GM19438 (cell line): ENCODE data around the gene CNKSR2.

Source experiments
- ATAC-seq: cut with Tn5 transposase; IDR thresholded peaks from one replicate; pipeline ENCODE4 v1.9.1; 2021; ENCODE audit warnings: low read depth; ENCODE audit not compliant: unreplicated experiment

Gene CNKSR2

DNA sequence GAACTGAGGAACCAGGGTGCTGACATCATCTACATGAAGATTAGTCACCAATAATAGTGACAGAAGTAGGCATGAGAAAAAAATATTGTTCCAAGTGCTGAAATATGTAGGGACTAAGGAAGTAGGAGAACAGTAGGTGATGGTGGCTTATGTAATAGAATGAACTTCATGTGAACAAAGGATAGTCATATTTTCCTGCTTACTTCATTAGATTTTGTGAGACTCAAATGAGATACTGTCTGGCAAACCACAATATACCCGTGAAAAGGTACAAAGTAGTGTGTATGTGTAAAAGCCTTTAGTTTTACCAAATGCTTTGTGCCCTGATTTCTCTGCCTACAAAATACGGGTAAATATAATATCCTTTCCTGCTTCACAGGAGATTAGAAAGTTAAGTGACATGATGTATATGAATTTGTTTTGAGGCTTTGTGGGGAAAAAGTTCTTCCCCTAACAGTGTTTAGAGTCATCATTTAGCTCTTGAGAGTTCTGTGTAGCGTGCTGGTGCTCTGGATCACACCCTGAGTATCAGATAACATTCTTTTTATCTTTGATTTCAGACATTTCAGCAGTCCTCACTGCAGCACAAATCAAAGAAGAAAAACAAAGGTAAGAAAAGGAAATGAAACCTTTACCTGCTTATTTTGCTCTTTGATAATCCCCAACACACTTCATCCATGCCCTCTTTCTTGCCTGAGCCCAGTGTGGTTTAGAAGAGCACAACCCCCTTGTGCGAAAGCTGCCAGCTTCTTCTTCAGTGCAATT is 216.0 kb downstream of the CNKSR2 start:
- ATAC-seq = no peak

- ATAC-seq = no peak
Observed at GRCh38 chrX:21606002-21606401, 231.8 kb downstream of the CNKSR2 start.

DNA sequence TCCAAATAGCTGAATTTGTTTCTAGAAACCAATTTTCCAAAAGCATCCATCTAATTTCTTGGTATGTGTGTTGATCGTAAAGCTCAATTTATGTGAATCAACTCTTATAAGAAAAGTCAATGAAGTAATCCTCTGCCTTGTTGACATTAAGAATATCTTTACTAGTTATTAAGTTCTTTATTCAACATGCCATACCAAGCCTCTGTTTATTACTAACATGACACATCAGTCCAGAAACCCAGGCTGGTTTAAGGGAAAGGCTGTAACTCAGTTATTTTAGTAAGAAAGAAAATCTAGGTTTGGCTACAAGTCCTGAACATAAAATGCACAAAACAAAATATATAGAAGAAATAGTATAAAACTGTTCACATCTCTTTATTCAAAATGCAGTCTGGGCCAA is 235.9 kb downstream of the CNKSR2 start:
- ATAC-seq = no peak

GRCh38 chrX:21612154-21612553 is 237.9 kb downstream of the CNKSR2 start:
- no peak for ATAC-seq

GRCh38 chrX:21616386-21616785 is 242.2 kb downstream of the CNKSR2 start:
- ATAC-seq = no peak

DNA sequence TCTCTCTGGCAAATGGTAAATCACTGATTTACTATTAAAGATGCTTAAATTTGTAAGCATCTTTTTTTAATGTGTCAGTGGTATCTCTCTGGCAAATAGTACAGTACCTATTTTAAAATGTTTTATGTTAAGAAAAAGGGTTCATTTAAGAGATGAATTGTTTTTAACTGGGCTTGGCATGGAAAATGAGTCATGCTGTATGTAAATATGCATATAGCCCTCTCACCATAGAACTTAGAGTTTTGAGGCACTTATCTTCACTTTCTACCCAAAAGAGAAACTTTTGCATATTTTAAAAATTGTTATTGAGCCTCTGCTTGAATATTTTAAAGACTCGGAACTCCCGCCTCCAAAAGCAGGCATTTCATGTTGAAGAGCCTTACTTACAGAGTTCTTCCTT is 246.0 kb downstream of the CNKSR2 start:
- no peak for ATAC-seq

GRCh38 chrX:21623778-21624501 is 249.7 kb downstream of the CNKSR2 start:
- ATAC-seq = no peak

- no peak for ATAC-seq
Observed at GRCh38 chrX:21632027-21632426, 257.8 kb downstream of the CNKSR2 start.

GRCh38 chrX:21638311-21638710 is 264.1 kb downstream of the CNKSR2 start:
- ATAC-seq = no peak

DNA sequence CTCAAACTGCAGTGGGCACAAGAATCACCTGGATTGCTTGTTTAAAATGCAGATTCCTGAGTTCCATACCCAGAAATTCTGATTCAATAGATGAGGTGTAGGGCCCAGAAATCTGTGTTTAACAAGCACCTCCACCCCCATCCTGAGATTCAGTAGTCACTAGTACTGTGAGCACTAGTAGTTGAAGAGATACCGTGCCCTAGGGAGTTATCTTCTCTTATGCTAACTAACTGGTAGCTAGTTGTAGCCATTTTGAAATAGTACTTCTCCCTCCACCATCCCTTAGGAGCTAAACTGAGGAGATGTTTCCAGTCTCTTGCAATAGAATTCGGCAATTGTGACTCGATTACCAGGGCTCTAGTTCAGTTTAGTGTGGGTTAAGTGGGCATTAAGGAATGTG is 265.6 kb downstream of the CNKSR2 start:
- ATAC-seq = no peak

DNA sequence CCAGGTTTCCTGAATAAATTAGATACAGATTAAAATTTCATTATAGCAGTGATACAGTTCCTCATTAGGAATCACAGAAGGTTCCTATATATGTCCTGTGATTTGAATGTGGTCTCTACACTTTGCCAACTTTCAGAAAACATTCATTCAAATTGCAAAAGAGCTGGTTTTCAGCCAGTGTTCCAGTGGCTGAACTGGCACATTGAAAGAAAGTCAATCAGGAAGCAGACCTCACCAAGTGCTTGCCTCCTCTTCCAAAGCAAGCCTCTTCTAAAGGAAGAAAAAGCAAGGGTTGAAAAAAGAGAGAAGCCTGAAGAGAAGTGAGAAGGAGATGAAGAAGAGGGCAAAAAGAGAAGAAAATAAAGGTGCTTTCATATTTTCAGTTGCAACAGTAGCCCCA is 271.2 kb downstream of the CNKSR2 start:
- no peak for ATAC-seq

GRCh38 chrX:21645886-21646285 is 271.7 kb downstream of the CNKSR2 start:
- ATAC-seq = no peak

GRCh38 chrX:21655901-21656586 is 281.8 kb downstream of the CNKSR2 start:
- no peak for ATAC-seq

DNA sequence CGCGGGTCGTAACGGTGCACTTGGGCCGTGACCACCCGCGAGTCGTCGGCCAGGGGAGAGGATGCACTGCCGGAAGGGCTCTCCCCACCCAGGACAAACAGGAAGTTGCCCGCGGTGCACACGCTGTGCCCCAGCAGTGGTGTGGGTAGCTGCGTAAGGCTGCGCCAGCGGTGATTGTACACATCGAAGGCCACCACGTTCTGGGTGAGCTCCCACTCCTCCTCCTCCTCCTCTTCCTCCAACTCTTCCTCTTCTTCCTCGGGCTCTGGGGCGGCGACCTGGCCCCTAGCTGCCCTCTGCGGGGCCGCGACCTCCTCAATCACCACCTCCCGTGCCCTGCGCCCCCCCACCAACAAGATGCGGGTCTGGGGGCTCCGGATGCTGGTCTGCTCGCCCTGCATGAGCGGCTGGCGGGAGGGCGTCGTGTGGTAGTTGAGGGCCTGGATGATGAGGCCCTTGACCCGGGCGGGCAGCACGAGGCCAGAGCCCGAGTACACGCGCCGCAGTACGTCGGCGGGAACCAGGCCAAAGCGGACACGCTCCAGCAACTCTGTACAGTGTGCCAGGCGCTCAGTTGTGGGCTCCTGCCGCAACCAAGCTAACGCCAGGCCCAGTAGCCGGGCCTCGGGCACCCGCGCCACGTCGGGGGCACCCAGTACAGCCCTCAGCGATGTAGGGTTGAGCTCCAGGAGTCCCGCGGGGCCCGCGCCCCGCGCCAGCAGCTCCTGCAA is 282.5 kb downstream of the CNKSR2 start:
- no peak for ATAC-seq

- no peak for ATAC-seq
Observed at GRCh38 chrX:21657318-21658151, 283.3 kb downstream of the CNKSR2 start.

DNA sequence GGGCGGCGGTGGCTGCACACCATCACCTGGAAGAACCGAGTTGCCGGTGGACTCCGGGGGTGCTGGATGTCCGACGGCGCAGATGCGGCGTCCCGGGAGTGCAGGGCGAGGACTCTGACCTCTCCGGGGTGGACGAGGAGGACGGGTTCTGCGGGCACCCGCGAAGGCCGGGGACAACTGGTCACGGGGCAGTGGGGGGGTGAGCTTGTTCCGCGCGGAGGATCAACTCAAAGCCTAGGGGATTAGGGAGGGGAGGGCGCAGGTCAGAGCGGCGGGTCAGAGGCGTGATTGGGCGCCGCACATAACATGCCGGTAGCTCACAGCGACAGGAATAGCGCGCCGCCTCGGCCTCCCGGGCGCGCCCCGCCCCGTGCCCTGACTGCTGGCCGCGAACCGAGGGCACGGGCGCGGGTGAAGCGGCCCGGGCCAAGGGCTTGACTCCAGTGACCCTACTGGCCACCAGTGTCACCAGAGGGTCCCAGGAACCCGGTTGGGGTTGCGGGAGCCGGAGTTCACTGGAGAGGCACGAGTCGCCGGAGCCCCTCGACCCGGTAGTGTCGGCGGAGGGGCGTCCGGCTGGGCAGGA is 284.0 kb downstream of the CNKSR2 start, which contains the start of gene KLHL34:
TSS of gene KLHL34 (minus strand) at position 179 of the 586 bp plus-strand sequence. CDS start 542 bp downstream, outside the sequence.
- no peak for ATAC-seq

DNA sequence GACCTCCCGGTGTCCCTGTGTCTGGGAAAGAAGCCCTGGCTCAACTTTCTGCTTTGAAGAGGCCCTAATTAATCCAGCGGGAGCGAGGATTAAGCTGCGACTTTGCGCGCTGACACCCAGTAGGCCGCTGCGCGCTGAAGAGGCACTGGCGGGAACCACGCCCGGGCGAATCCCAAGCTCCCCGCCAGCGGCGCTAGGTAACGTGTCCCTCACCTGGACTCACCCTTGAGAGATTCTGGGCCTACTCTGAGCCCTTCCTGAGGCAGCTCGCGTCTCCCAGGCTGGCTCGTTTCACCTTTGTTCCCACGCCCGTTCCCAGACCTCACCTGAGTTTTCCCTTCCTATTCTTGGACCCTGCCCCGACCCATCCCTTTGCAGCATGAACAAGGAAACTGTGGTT is 284.5 kb downstream of the CNKSR2 start:
- no peak for ATAC-seq

- ATAC-seq = no peak
Observed at GRCh38 chrX:21659320-21659719, 285.1 kb downstream of the CNKSR2 start.

DNA sequence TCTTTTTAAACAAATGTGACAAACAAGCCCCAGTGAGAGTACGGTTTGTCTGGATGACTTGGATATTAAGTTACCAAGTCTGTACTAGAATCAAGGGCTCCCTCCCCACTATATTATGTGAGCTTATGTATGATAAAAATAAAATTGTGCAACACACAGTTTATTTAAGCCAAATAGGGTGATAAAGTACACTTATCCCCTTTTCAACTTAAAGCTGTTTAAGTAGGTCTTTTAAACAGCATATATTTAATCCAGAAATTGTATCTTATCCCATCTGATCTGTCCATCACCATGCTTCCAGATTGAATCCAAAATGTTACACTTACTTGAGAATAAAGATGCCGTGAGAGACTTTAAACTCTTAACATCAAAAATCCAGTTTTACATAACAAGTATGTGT is 285.9 kb downstream of the CNKSR2 start:
- no peak for ATAC-seq

DNA sequence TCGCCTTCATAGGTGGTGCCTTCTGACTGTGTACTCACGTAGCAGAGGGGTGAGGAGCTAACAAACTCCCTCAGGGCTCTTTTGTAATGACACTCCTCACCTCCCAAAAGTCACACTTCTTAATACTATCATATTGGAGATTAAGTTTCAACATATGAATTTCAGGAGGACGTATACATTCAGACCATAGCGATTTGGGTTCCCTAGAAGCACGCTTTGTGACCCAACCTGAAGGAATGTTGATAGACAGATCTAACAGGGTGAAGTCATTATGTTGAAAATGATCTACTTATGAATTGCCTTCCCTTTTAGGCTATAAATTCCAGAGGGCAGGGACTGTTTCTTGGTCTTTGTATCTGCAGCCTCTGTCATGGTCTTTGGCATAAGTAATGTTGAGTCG is 287.1 kb downstream of the CNKSR2 start:
- ATAC-seq = no peak
